ENCODE data around the gene ELOVL4.

DNA sequence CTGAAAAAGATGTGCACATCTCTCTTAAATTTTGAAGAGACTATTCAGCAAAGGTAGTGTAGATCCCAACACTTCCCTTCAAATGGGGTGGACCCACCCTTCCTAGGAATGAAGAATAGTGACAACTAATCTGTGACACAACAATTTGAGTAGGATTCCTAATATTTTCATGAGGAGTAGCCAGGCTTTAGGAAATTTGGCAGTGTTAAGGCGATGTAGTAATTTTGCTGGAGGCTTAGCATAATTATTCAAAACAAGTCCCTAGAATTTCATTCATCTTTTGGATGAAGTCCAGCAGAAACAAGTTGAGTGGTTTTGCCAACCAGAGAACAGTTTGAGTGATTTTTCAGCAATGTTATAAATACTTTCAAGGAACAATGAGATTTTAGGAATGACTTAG, 52.4 kb downstream of the ELOVL4 start:
- TF ChIP-seq, protein P1, sequence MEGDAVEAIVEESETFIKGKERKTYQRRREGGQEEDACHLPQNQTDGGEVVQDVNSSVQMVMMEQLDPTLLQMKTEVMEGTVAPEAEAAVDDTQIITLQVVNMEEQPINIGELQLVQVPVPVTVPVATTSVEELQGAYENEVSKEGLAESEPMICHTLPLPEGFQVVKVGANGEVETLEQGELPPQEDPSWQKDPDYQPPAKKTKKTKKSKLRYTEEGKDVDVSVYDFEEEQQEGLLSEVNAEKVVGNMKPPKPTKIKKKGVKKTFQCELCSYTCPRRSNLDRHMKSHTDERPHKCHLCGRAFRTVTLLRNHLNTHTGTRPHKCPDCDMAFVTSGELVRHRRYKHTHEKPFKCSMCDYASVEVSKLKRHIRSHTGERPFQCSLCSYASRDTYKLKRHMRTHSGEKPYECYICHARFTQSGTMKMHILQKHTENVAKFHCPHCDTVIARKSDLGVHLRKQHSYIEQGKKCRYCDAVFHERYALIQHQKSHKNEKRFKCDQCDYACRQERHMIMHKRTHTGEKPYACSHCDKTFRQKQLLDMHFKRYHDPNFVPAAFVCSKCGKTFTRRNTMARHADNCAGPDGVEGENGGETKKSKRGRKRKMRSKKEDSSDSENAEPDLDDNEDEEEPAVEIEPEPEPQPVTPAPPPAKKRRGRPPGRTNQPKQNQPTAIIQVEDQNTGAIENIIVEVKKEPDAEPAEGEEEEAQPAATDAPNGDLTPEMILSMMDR (IDR thresholded peaks at IDR 0.05) = no peak
- TF ChIP-seq POLR2A (IDR thresholded peaks at IDR 0.05) = no peak
